Muscle layer of colon (tissue), 2 donors: ENCODE measurements around the gene NFYB.

Experiments
- H3K27ac ChIP-seq: one replicate; pipeline ENCODE4 v1.7.0; 2013; ENCODE audit warnings: low read depth, mild to moderate bottlenecking, low read length, moderate library complexity
- H3K27me3 ChIP-seq, 2 donors: one replicate each; pipeline ENCODE4 v1.7.0; 2013; ENCODE audit warnings: low read length in 2 of 2, mild to moderate bottlenecking in 2 of 2; ENCODE audit not compliant: insufficient read depth in 2 of 2, control insufficient read depth in 1 of 2
- H3K36me3 ChIP-seq: one replicate; pipeline ENCODE4 v1.7.0; 2013; ENCODE audit warnings: mild to moderate bottlenecking, low read length; ENCODE audit not compliant: insufficient read depth
- H3K4me1 ChIP-seq: one replicate; pipeline ENCODE4 v1.7.0; 2013; ENCODE audit warnings: mild to moderate bottlenecking, low read length; ENCODE audit not compliant: insufficient read depth
- H3K4me3 ChIP-seq, 2 donors: one replicate each; pipeline ENCODE4 v1.7.0; 2013; ENCODE audit warnings: low read length in 2 of 2, low read depth in 1 of 2, mild to moderate bottlenecking in 1 of 2, moderate library complexity in 1 of 2
- H3K9ac ChIP-seq: one replicate; pipeline ENCODE4 v1.7.0; 2013; ENCODE audit warnings: low read length
- H3K9me3 ChIP-seq: one replicate; pipeline ENCODE4 v1.7.0; 2013; ENCODE audit warnings: mild to moderate bottlenecking, low read length
- donor health status: abdominal sarcoma.
- donor health status: Adenocarcinoma of cecum.

Gene NFYB

GRCh38 chr12:104137902-104138796 lies at the start of gene NFYB:
TSS of gene NFYB (minus strand) at chr12:104138210. CDS start at chr12:104135453, 2,757 bp downstream.
- H3K4me3 ChIP-seq: peak within 1 kb of the TSS; percentile 38 to 69
- H3K9me3 ChIP-seq: no peaks in the 10 kb centered on the region
- H3K27ac ChIP-seq: peak within 1 kb of the TSS; percentile 88
- H3K36me3 ChIP-seq: peaks cover 10% of the 10 kb centered on the region
- H3K9ac ChIP-seq: peak within 1 kb of the TSS; percentile 76
- H3K4me1 ChIP-seq: peaks cover 33% of the 10 kb centered on the region
- H3K27me3 ChIP-seq: no peaks in the 10 kb centered on the region

DNA sequence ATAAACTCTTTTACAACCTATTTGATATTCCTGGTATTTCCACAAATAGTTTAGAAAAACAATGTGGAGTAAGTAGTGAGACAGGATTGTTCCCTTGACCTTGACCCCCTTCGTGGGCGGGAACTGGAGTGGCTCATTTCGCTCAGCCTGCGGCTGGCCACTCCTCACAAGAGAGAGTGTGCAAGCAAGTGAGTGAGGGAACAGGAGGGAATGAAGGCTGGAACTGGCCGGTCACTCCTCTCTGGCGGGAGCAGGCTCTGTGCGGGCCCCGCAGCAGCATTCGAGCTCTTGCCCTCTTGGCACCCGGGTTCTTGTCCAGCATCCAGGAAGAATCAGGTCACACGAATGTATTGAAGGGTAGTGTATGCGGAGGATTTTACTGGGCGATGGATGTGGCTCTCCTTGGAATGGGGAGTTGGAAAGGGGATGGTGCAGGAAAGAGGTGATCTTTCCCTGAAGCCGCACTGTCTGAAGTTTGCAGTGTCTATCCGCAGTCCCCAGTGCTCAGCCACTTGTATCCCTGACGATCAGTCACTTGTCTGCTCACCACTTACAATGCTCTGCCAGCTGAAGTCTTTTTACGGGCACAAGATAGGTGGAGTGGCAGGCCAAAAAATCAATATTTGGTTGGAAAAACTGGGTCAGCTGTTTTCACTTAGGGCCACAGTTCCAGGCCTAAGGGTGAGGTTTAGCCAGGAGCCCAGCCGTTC lies 49.6 kb upstream of the NFYB start:
- H3K27me3 ChIP-seq: no peaks in the 10 kb centered on the region
- no peak overlapping the region for H3K9ac ChIP-seq
- peaks cover 24% of the 10 kb centered on the region for H3K4me1 ChIP-seq
- H3K4me3 ChIP-seq: no peak overlapping the region
- no peaks in the 10 kb centered on the region for H3K9me3 ChIP-seq
- no peaks in the 10 kb centered on the region for H3K36me3 ChIP-seq
- no peak overlapping the region for H3K27ac ChIP-seq

DNA sequence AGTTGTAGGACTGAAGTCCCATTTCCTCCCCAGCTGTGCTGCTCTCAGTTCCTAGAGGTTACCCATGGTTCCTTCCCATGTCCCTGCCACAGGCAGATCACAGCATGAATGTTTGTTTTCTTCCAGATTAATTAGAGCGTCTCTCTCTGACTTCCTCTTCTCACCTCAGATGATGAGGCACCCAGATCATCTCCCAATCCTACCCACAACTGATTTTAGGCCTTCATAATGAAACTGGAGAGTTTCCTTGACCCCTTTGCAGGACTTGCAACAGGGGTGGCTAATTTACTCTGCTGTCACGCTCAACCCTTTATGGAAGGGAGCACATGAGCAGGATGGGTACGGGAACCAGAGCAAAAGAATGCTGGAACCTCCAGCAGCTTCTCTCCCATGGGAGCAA lies 45.4 kb upstream of the NFYB start:
- Histone ChIP-seq H3K9me3 (no peaks in the 10 kb centered on the region), H3K4me1 (peaks cover 58% of the 10 kb centered on the region), H3K9ac (no peak overlapping the region), H3K4me3 (peak overlapping the region in 1 of 2 donors; percentile 6), H3K27ac (peak overlapping the region; percentile 48), H3K27me3 (no peaks in the 10 kb centered on the region), H3K36me3 (no peaks in the 10 kb centered on the region)

- Histone ChIP-seq H3K9me3 (no peaks in the 10 kb centered on the region), H3K4me1 (peaks cover 64% of the 10 kb centered on the region), H3K27ac (peak overlapping the region; percentile 79), H3K27me3 (no peaks in the 10 kb centered on the region), H3K9ac (no peak overlapping the region), H3K4me3 (peak overlapping the region in 1 of 2 donors; percentile 6), H3K36me3 (no peaks in the 10 kb centered on the region)
These were observed 44.8 kb upstream of the NFYB start for GRCh38 chr12:104182621-104183378.

- H3K27me3 ChIP-seq: no peaks in the 10 kb centered on the region
- H3K36me3 ChIP-seq: no peaks in the 10 kb centered on the region
- no peaks in the 10 kb centered on the region for H3K9me3 ChIP-seq
- peak overlapping the region; percentile 79 for H3K27ac ChIP-seq
- no peak overlapping the region for H3K4me3 ChIP-seq
- no peak overlapping the region for H3K9ac ChIP-seq
- peaks cover 71% of the 10 kb centered on the region for H3K4me1 ChIP-seq
These were observed 44.1 kb upstream of the NFYB start for GRCh38 chr12:104182144-104182543.

DNA sequence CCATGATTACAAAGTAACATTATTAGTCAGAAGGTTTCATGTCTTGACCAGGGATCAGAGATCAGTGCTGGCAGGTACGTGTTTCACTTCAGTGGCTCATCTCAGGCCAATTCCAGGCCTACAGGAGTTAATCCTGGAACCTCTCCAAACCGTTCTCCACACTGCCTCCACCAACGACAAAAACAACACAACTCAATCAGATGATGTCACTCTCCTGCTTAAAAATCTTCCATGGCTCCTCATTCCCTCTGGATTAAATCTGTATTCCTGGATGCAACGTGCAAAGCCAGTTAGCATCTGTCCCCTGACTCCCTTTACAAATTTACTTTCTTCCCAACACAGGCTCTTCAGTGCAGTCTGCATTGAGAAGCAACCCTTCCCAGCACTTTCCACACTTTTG lies 43.3 kb upstream of the NFYB start:
- Histone ChIP-seq H3K4me3 (no peak overlapping the region), H3K36me3 (no peaks in the 10 kb centered on the region), H3K27ac (peak overlapping the region; percentile 79), H3K9ac (no peak overlapping the region), H3K4me1 (peaks cover 75% of the 10 kb centered on the region), H3K9me3 (no peaks in the 10 kb centered on the region), H3K27me3 (no peaks in the 10 kb centered on the region)

DNA sequence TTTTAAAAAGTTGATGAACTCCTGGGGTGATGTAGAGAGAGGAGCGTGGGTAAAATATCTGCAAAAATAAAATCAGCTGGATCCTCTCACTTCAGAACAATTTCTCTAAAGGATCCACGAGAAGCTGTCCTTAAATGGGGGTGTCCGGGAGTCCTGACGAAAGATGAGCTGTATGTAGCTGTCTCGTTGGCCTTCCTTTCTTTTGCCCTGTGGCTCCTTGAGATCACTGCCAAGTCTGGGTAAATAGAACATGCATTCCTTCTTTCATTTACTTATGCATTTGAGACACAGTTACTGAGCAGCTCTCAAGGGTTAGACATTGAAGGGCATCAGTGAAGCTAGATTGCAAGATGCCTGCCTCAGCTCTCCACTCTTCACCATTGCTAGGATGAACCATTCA lies 42.4 kb upstream of the NFYB start:
- Histone ChIP-seq H3K4me3 (no peak overlapping the region), H3K27ac (peak overlapping the region; percentile 79), H3K9ac (no peak overlapping the region), H3K36me3 (no peaks in the 10 kb centered on the region), H3K9me3 (no peaks in the 10 kb centered on the region), H3K4me1 (peaks cover 67% of the 10 kb centered on the region), H3K27me3 (no peaks in the 10 kb centered on the region)

- Histone ChIP-seq H3K27ac (peak overlapping the region; percentile 88), H3K4me3 (peak overlapping the region in 1 of 2 donors; percentile 4), H3K36me3 (no peaks in the 10 kb centered on the region), H3K9me3 (no peaks in the 10 kb centered on the region), H3K27me3 (no peaks in the 10 kb centered on the region), H3K9ac (no peak overlapping the region), H3K4me1 (peaks cover 54% of the 10 kb centered on the region)
These were observed 39.9 kb upstream of the NFYB start for GRCh38 chr12:104177663-104178501.

DNA sequence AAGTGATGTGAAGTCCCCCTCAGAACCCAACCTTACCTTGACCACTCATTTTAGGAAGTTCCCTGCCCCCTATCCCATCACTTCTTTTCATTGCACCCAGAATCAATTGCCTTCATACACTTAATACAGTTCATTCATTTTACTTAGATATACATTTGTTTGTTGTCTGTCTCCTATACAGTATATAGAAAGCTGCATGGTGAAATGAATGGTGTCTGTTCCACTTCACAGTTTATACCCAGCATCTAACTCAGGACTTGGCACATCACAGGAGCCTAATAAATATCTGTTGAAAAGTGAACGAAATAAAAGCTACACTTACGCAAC lies 39.3 kb upstream of the NFYB start:
- Histone ChIP-seq H3K9ac (no peak overlapping the region), H3K27me3 (no peaks in the 10 kb centered on the region), H3K36me3 (no peaks in the 10 kb centered on the region), H3K4me3 (peak overlapping the region in 1 of 2 donors; percentile 4), H3K4me1 (peaks cover 48% of the 10 kb centered on the region), H3K9me3 (no peaks in the 10 kb centered on the region), H3K27ac (peak overlapping the region; percentile 71)

DNA sequence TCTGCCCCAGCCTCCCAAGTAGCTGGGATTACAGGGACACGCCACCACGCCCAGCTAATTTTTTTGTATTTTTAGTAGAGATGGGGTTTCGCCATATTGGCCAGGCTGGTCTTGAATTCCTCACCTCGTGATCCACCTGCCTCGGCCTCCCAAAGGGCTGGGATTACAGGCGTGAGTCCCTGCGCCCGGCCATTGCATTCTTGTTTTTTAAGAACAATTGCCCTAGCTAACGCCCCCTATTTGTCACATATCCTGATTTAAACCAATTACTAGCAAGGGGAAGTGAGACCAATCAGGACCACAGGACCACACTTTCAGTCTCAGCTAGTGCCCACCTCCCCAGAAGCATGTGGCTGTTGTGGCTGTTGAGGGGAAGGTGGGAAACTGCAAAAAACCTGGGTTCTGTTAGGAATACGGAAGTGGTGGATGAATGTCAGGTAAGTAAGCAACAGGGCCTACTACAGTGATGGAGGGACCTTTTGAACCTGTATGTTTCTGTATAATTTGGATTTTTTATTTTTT lies 37.8 kb upstream of the NFYB start:
- H3K9me3 ChIP-seq: no peaks in the 10 kb centered on the region
- H3K9ac ChIP-seq: no peak overlapping the region
- H3K4me1 ChIP-seq: peaks cover 33% of the 10 kb centered on the region
- no peak overlapping the region for H3K27ac ChIP-seq
- no peaks in the 10 kb centered on the region for H3K36me3 ChIP-seq
- no peak overlapping the region for H3K4me3 ChIP-seq
- H3K27me3 ChIP-seq: no peaks in the 10 kb centered on the region
